B cell (primary cell): ENCODE measurements around the gene CTSL.

ENCODE experiments used
- CTCF ChIP-seq: fragments of 200-600 bp; IDR thresholded peaks from one replicate; pipeline ENCODE4 v1.8.0; 2022; ENCODE audit warnings: antibody characterized with exemption, mild to moderate bottlenecking
- EZH2 ChIP-seq: IDR thresholded peaks from 2 replicates; pipeline ENCODE4 v1.6.1; 2012; ENCODE audit warnings: borderline replicate concordance, low read depth, mild to moderate bottlenecking, moderate library complexity, low read length; ENCODE audit not compliant: insufficient read depth, poor library complexity, severe bottlenecking

GRCh38 chr9:87706066-87706739 is 19.7 kb upstream of the CTSL start:
- TF ChIP-seq CTCF: no peak
- TF ChIP-seq EZH2: no peak
